ENCODE results near the gene UBE2Z. TPM values are rescaled to one million over a fixed set of nuclear protein-coding genes. Genes with fewer than 3 reads are reported as not detected.

UBE2Z gene
- total and polyA plus RNA-seq, 2 of the 13 experiments (the other 11 are each of a cell fraction or from before 2014, with no cell fraction given), result 63.2 to 122 TPM

DNA sequence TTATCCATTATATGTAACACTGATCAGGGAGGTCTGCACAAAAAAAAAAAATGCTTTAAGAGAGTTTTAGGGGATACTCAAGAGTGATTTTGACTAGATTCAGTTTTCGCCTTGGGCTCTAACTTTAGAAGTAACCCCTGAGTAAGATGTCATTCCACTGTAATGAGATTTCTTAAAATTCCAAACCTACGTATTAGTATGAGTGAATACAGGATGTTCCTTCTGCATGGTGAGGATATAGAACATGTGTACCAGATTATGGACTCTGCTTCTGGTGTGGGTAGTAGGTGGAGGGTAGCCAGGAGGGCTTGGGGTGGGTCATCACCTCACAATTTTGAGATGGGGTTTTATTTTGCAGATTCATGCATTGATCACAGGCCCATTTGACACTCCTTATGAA, 4.3 kb downstream of the UBE2Z start:
- no TSS peak for BruUV-seq (replicated peaks)
- FAIRE-seq, result no peak
- Histone ChIP-seq H4K20me1 (ENCODE audit: insufficient read depth, low read length) (peaks cover 41% of the 10 kb centered on the region), H3K4me2 (ENCODE audit: low read depth, low read length) (no peak overlapping the region), H3K9ac (ENCODE audit: insufficient read depth, low read depth, low read length) (no peak overlapping the region), H3K36me3 (replicated peaks in 1 of 2; ENCODE audit: control insufficient read depth in 1 of 2, insufficient read depth in 2 of 2, low read length in 2 of 2) (peaks cover 37 to 68% of the 10 kb centered on the region in 2 experiments), H3K4me3 (replicated peaks in 1 of 3; ENCODE audit: insufficient read depth in 1 of 3, low read depth in 2 of 3, low read length in 3 of 3) (no peak overlapping the region), H3K27ac (ENCODE audit: extremely low read length, insufficient read depth, low read length) (no peak overlapping the region), H2AFZ (ENCODE audit: low read length) (no peak overlapping the region), H3K9me3 (ENCODE audit: low read length) (no peaks in the 10 kb centered on the region), H3K4me1 (ENCODE audit: insufficient read depth, low read length) (peaks cover 43% of the 10 kb centered on the region), H3K27me3 (ENCODE audit: control insufficient read depth in 1 of 2, insufficient read depth in 2 of 2, low read length in 2 of 2) (no peaks in the 10 kb centered on the region; a peak in 1 of 5 replicates), H3K79me2 (ENCODE audit: insufficient read depth, low read length) (peaks cover 66% of the 10 kb centered on the region)
- DNase-seq (ENCODE audit: low spot score), result no peak
- TF ChIP-seq, protein P1, sequence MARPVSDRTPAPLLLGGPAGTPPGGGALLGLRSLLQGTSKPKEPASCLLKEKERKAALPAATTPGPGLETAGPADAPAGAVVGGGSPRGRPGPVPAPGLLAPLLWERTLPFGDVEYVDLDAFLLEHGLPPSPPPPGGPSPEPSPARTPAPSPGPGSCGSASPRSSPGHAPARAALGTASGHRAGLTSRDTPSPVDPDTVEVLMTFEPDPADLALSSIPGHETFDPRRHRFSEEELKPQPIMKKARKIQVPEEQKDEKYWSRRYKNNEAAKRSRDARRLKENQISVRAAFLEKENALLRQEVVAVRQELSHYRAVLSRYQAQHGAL (CRISPR knock-in tag; IDR thresholded peaks at IDR 0.05; ENCODE audit: not compliant biosample characterization), result no peak
- TF ChIP-seq CHCHD3 (CRISPR knock-in tag; IDR thresholded peaks at IDR 0.05), result no peak
- TF ChIP-seq ZNF256 (CRISPR knock-in tag; conservative IDR thresholded peaks at IDR 0.05), result no peak
- TF ChIP-seq ZNF790 (CRISPR knock-in tag; IDR thresholded peaks at IDR 0.05; ENCODE audit: borderline replicate concordance), result no peak
- no peak for TF ChIP-seq NFATC3 (CRISPR knock-in tag; IDR thresholded peaks at IDR 0.05)
- no peak for TF ChIP-seq ZNF597 (CRISPR knock-in tag; IDR thresholded peaks at IDR 0.05)
- TF ChIP-seq ELF4 (CRISPR knock-in tag; IDR thresholded peaks at IDR 0.05; ENCODE audit: borderline replicate concordance), result no peak
- TF ChIP-seq, protein P2, sequence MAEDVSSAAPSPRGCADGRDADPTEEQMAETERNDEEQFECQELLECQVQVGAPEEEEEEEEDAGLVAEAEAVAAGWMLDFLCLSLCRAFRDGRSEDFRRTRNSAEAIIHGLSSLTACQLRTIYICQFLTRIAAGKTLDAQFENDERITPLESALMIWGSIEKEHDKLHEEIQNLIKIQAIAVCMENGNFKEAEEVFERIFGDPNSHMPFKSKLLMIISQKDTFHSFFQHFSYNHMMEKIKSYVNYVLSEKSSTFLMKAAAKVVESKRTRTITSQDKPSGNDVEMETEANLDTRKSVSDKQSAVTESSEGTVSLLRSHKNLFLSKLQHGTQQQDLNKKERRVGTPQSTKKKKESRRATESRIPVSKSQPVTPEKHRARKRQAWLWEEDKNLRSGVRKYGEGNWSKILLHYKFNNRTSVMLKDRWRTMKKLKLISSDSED (CRISPR knock-in tag; IDR thresholded peaks at IDR 0.05), result no peak
- TF ChIP-seq KDM2A (CRISPR knock-in tag; IDR thresholded peaks at IDR 0.05; ENCODE audit: borderline replicate concordance, low read depth), result no peak
- no peak for TF ChIP-seq ZC3H13 (CRISPR knock-in tag; IDR thresholded peaks at IDR 0.05)
- no peak for TF ChIP-seq ZNF549 (CRISPR knock-in tag; IDR thresholded peaks at IDR 0.05)
- TF ChIP-seq DNMT1 (CRISPR knock-in tag; IDR thresholded peaks at IDR 0.05), result no peak
- TF ChIP-seq, protein P3, sequence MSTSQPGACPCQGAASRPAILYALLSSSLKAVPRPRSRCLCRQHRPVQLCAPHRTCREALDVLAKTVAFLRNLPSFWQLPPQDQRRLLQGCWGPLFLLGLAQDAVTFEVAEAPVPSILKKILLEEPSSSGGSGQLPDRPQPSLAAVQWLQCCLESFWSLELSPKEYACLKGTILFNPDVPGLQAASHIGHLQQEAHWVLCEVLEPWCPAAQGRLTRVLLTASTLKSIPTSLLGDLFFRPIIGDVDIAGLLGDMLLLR (CRISPR knock-in tag; IDR thresholded peaks at IDR 0.05), result no peak
- TF ChIP-seq ZNF546 (CRISPR knock-in tag; conservative IDR thresholded peaks at IDR 0.05), result no peak
- no peak for TF ChIP-seq FOXK1 (CRISPR knock-in tag; IDR thresholded peaks at IDR 0.05; ENCODE audit: borderline replicate concordance, low read depth)
- TF ChIP-seq ZNF263 (CRISPR knock-in tag; IDR thresholded peaks at IDR 0.05), result no peak
- TF ChIP-seq ZSCAN22 (CRISPR knock-in tag; IDR thresholded peaks at IDR 0.05), result no peak
- TF ChIP-seq MAZ (IDR thresholded peaks at IDR 0.05; ENCODE audit: borderline replicate concordance, low read depth, low read length), result no peak
- no peak for TF ChIP-seq MAZ (CRISPR knock-in tag; IDR thresholded peaks at IDR 0.05; ENCODE audit: low read depth)
- TF ChIP-seq SMARCC2 (IDR thresholded peaks at IDR 0.05), result no peak
- in situ Hi-C loops (cut with HindIII; ENCODE audit: extremely low pct_ligation_motif_present, low pct_unique_long_range_greater_than_20kb), result no loop called here
- intact Hi-C loops (cut with micrococcal nuclease; ENCODE audit: unreplicated experiment), result no loop called here
- WGBS (ENCODE audit: low lambda C conversion rate), result 98% methylated on average over 2 of the region's 2 CpGs
- no peak for ATAC-seq
- ChIA-PET POLR2A (no interaction called here), CTCF (ENCODE audit: low intra/inter-chr PET ratio, low total read pairs) (no interaction called here)

All from HepG2 (cell line).